Mammary epithelial cell (primary cell): Measurements from ENCODE around the gene TERB1.

Source experiments
- EZH2 ChIP-seq: IDR thresholded peaks from 2 replicates; pipeline ENCODE4 v1.6.1; 2012; ENCODE audit warnings: low read length, inconsistent platforms, borderline replicate concordance
- TF ChIP-seq, protein P1 (sequence below), 2 donors: IDR thresholded peaks in 1 of 2; conservative IDR thresholded peaks in 1 of 2; 2 replicates each; pipeline ENCODE4 v1.5.1; 2011 to 2012; ENCODE audit warnings: inconsistent platforms in 2 of 2, low read length in 2 of 2, mild to moderate bottlenecking in 2 of 2, control low read depth in 1 of 2, low read depth in 1 of 2; ENCODE audit not compliant: insufficient read depth in 1 of 2; ENCODE audit errors: extremely low read depth in 1 of 2

DNA sequence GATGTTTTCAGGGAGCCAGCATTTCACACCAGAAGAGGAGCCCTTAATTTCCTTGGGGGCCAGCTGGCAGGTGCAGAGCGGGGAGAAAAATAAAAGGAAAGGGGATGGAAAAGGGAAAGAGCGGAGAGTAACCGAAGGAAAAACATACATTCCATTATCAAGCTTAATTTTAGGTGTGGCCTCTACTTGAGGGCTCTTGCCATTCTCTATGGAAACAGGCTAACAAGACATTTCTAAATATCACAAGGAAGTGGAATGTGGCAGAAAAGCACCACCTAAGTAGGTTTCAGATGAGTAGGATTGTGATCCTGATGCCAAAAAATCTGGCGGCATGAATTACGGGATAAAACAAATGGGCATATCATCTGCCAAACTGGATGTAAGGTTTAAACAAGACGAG, 49.0 kb downstream of the TERB1 start:
- TF ChIP-seq, protein P1, sequence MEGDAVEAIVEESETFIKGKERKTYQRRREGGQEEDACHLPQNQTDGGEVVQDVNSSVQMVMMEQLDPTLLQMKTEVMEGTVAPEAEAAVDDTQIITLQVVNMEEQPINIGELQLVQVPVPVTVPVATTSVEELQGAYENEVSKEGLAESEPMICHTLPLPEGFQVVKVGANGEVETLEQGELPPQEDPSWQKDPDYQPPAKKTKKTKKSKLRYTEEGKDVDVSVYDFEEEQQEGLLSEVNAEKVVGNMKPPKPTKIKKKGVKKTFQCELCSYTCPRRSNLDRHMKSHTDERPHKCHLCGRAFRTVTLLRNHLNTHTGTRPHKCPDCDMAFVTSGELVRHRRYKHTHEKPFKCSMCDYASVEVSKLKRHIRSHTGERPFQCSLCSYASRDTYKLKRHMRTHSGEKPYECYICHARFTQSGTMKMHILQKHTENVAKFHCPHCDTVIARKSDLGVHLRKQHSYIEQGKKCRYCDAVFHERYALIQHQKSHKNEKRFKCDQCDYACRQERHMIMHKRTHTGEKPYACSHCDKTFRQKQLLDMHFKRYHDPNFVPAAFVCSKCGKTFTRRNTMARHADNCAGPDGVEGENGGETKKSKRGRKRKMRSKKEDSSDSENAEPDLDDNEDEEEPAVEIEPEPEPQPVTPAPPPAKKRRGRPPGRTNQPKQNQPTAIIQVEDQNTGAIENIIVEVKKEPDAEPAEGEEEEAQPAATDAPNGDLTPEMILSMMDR (conservative IDR thresholded peaks at IDR 0.05 in 1 of 2, IDR thresholded peaks at IDR 0.05 in 1 of 2; ENCODE audit: extremely low read depth in 1 of 2, insufficient read depth in 1 of 2, low read depth in 1 of 2, low read length in 2 of 2) = no peak
- TF ChIP-seq EZH2 = no peak
